ENCODE results near the gene RUFY4. TPM values are rescaled to one million over a fixed set of nuclear protein-coding genes. Genes with fewer than 3 reads are reported as not detected.
"Not testable (repeated sequence)": the region's sequence is repeated elsewhere in the genome, so short reads cannot be mapped to it uniquely, and the experiment has no call there.

The RUFY4 gene
- total RNA-seq, 1 donor from 2014 or later, result not detected

DNA sequence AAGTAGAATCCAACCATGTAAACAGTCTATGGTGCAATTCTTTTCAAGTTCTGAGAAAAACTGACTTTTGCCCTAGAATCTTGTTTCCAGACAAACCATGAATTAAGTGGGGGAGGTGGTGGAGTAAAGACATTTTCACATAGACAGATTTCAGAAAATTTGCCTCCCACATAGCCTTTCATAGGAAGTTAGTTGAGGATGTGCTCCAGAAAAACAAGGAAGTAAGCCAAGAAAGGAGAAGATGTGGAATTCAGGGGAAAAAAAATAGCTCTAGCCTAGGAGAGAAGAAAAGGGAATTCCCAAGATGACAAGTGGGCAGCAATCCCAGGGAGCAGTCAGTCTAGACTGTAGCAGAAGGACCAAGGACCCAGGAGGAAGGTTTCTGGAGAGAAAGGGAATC is 17.4 kb downstream of the RUFY4 start:
- Histone ChIP-seq H3K4me3 (no peak overlapping the region), H3K27me3 (no peaks in the 10 kb centered on the region), H3K4me1 (no peaks in the 10 kb centered on the region), H3K36me3 (no peaks in the 10 kb centered on the region), H3K27ac (no peak overlapping the region), H3K9me3 (peaks cover 9% of the 10 kb centered on the region)
- intact Hi-C loops (cut with DNase I), result no loop called here
- ATAC-seq, result no peak
- no peak for DNase-seq
- TF ChIP-seq, protein P1, sequence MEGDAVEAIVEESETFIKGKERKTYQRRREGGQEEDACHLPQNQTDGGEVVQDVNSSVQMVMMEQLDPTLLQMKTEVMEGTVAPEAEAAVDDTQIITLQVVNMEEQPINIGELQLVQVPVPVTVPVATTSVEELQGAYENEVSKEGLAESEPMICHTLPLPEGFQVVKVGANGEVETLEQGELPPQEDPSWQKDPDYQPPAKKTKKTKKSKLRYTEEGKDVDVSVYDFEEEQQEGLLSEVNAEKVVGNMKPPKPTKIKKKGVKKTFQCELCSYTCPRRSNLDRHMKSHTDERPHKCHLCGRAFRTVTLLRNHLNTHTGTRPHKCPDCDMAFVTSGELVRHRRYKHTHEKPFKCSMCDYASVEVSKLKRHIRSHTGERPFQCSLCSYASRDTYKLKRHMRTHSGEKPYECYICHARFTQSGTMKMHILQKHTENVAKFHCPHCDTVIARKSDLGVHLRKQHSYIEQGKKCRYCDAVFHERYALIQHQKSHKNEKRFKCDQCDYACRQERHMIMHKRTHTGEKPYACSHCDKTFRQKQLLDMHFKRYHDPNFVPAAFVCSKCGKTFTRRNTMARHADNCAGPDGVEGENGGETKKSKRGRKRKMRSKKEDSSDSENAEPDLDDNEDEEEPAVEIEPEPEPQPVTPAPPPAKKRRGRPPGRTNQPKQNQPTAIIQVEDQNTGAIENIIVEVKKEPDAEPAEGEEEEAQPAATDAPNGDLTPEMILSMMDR (IDR thresholded peaks at IDR 0.05), result no peak

GRCh38 chr2:218089259-218089658 is 20.2 kb downstream of the RUFY4 start:
- TF ChIP-seq, protein P1 (IDR thresholded peaks at IDR 0.05), result no peak
- H3K27me3 ChIP-seq, result no peaks in the 10 kb centered on the region
- DNase-seq (no peak), ATAC-seq (no peak)
- no peaks in the 10 kb centered on the region for H3K36me3 ChIP-seq
- intact Hi-C loops (cut with DNase I), result no loop called here
- no peak overlapping the region for H3K27ac ChIP-seq
- peaks cover 9% of the 10 kb centered on the region for H3K9me3 ChIP-seq
- H3K4me1 ChIP-seq, result no peaks in the 10 kb centered on the region
- H3K4me3 ChIP-seq, result no peak overlapping the region

- ATAC-seq (peak; percentile 82), DNase-seq (no peak)
- TF ChIP-seq, protein P1 (IDR thresholded peaks at IDR 0.05), result no peak
- H3K36me3 ChIP-seq, result no peaks in the 10 kb centered on the region
- H3K4me3 ChIP-seq, result no peak overlapping the region
- peaks cover 6% of the 10 kb centered on the region for H3K9me3 ChIP-seq
- intact Hi-C loops (cut with DNase I), result no loop called here
- no peaks in the 10 kb centered on the region for H3K27me3 ChIP-seq
- no peaks in the 10 kb centered on the region for H3K4me1 ChIP-seq
- H3K27ac ChIP-seq, result no peak overlapping the region
These were observed 22.7 kb downstream of the RUFY4 start for GRCh38 chr2:218091746-218092145.

- TF ChIP-seq, protein P1 (IDR thresholded peaks at IDR 0.05), result no peak
- Histone ChIP-seq H3K27ac (no peak overlapping the region), H3K4me3 (no peak overlapping the region), H3K4me1 (no peaks in the 10 kb centered on the region), H3K27me3 (no peaks in the 10 kb centered on the region), H3K36me3 (no peaks in the 10 kb centered on the region), H3K9me3 (no peaks in the 10 kb centered on the region)
- intact Hi-C loops (cut with DNase I), result no loop called here
- ATAC-seq (peak; percentile 38), DNase-seq (no peak)
These were observed 24.8 kb downstream of the RUFY4 start for GRCh38 chr2:218093879-218094278.

GRCh38 chr2:218095853-218096252 is 26.8 kb downstream of the RUFY4 start:
- ATAC-seq (no peak), DNase-seq (no peak)
- Histone ChIP-seq H3K4me3 (no peak overlapping the region), H3K4me1 (no peaks in the 10 kb centered on the region), H3K36me3 (no peaks in the 10 kb centered on the region), H3K27ac (no peak overlapping the region), H3K9me3 (no peaks in the 10 kb centered on the region), H3K27me3 (no peaks in the 10 kb centered on the region)
- TF ChIP-seq, protein P1 (IDR thresholded peaks at IDR 0.05), result no peak
- intact Hi-C loops (cut with DNase I), result no loop called here

DNA sequence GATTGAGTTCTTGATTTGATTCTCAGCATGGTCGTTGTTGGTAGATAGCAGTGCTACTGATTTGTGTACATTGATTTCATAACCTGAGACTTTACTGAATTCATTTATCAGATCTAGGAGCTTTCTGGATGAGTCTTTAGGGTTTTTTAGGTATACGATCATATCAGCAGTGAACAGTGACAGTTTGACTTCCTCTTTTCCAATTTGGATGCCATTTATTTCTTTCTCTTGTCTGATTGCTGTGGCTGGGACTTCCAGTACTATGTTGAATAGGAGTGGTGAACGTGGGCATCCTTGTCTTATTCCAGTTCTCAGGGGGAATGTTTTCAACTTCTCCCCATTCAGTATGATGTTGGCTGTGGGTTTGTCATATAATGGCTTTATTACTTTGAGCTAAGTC is 28.9 kb downstream of the RUFY4 start:
- TF ChIP-seq, protein P1 (IDR thresholded peaks at IDR 0.05), result no peak
- intact Hi-C loops (cut with DNase I), result no loop called here
- ATAC-seq, result no peak

DNA sequence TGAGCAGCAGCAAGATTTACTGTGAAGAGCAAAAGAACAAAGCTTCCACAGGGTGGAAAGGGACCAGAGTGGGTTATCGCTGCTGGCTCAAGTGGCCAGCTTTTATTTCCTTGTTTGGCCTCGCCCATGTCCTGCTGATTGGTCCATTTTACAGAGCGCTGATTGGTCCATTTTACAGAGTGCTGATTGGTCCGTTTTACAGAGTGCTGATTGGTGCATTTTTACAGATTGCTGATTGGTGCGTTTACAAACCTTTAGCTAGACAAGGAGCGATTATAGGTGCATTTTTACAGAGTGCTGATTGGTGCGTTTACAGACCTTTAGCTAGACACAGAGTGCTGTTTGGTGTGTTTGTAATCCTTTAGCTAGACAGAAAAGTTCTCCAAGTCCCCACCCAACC is 39.8 kb downstream of the RUFY4 start:
- DNase-seq; H3K27me3 ChIP-seq; ATAC-seq; H3K27ac ChIP-seq; H3K4me3 ChIP-seq; H3K36me3 ChIP-seq; H3K4me1 ChIP-seq; intact Hi-C loops (cut with DNase I); H3K9me3 ChIP-seq: not testable (repeated sequence)

More for the DNA sequence above, 28.9 kb downstream of the RUFY4 start:
- no peak overlapping the region for H3K4me3 ChIP-seq
- H3K36me3 ChIP-seq, result no peaks in the 10 kb centered on the region
- H3K27ac ChIP-seq, result no peak overlapping the region
- no peaks in the 10 kb centered on the region for H3K9me3 ChIP-seq
- no peaks in the 10 kb centered on the region for H3K4me1 ChIP-seq
- H3K27me3 ChIP-seq, result no peaks in the 10 kb centered on the region
- no peak for DNase-seq

DNA sequence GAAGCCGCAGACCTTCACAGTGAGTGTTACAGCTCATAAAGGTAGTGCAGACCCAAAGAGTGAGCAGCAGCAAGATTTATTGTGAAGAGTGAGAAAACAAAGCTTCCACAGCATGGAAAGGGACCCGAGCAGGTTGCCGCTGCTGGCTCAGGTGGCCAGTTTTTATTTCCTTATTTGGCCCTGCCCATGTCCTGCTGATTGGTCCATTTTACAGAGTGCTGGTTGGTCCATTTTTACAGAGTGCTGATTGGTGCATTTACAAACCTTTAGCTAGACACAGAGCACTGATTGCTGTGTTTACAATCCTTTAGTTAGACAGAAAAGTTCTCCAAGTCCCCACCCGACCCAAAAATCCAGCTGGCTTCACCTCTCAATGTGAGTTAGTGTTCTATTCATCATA is 52.7 kb downstream of the RUFY4 start:
- H3K9me3 ChIP-seq; ATAC-seq; H3K27ac ChIP-seq; H3K27me3 ChIP-seq; intact Hi-C loops (cut with DNase I); H3K4me3 ChIP-seq; DNase-seq; H3K36me3 ChIP-seq: not testable (repeated sequence)
- peaks cover 11% of the 10 kb centered on the region for H3K4me1 ChIP-seq

DNA sequence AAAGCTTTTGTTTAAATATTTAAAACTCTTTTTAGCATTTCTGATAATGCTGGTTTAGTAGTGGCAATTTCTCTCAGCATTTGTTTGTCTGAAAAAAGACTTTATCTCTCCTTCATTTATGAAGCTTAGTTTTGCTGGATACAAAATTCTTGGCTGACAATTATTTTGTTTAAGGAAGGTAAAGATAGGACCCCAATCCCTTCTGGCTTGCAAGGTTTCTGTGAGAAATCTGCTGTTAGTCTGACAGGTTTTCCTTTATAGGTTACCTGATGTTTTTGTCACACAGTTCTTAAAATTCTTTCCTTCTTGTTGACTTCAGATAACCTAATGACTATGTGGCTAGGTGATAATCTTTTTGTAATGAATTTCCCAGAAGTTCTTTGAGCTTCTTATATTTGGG is 53.2 kb downstream of the RUFY4 start:
- H3K27me3 ChIP-seq; DNase-seq; H3K27ac ChIP-seq; H3K4me3 ChIP-seq; H3K36me3 ChIP-seq; H3K9me3 ChIP-seq; intact Hi-C loops (cut with DNase I); ATAC-seq: not testable (repeated sequence)
- peaks cover 15% of the 10 kb centered on the region for H3K4me1 ChIP-seq

Measured in upper lobe of right lung (tissue), 1 donor.